Calu3 (cell line): ENCODE measurements around the gene TBCA. TPM values are rescaled to one million over a fixed set of nuclear protein-coding genes. Genes with fewer than 3 reads are reported as not detected.

Experiments used
- BruUV-seq: library from RNA; stranded (reverse); fragments of 400-500 nt; replicated peaks from 2 replicates; lab custom pipeline; 2021; lab: Mats Ljungman, UMichigan
- CTCF ChIA-PET: fragments of 300-600 bp; sonication (Branson Sonifier 250); formaldehyde crosslinking; loops from one replicate; lab custom pipeline; 2022; ENCODE audit warnings: antibody characterized with exemption; lab: Charles Lee
- DNase-seq: peaks from one replicate; pipeline ENCODE4 v3.0.0; 2022
- H3K27ac Mint-ChIP-seq: one replicate; pipeline ENCODE4 v1.8.0; 2022; ENCODE audit warnings: mixed read lengths; ENCODE audit not compliant: unreplicated experiment
- H3K27me3 Mint-ChIP-seq: one replicate; pipeline ENCODE4 v1.8.0; 2022; ENCODE audit warnings: mixed read lengths; ENCODE audit not compliant: unreplicated experiment
- H3K36me3 Mint-ChIP-seq: one replicate; pipeline ENCODE4 v1.8.0; 2022; ENCODE audit warnings: mild to moderate bottlenecking, moderate library complexity, mixed read lengths; ENCODE audit not compliant: insufficient read depth, unreplicated experiment
- H3K4me1 Mint-ChIP-seq: one replicate; pipeline ENCODE4 v1.8.0; 2022; ENCODE audit warnings: mild to moderate bottlenecking, low read depth, mixed read lengths; ENCODE audit not compliant: unreplicated experiment
- H3K4me3 Mint-ChIP-seq: one replicate; pipeline ENCODE4 v1.8.0; 2022; ENCODE audit warnings: mild to moderate bottlenecking, low read depth, moderate library complexity, mixed read lengths; ENCODE audit not compliant: unreplicated experiment
- H3K9me3 Mint-ChIP-seq: one replicate; pipeline ENCODE4 v1.8.0; 2022; ENCODE audit warnings: low read depth, mixed read lengths; ENCODE audit not compliant: unreplicated experiment
- intact Hi-C: fragments of 100-400 bp; cut with micrococcal nuclease; formaldehyde crosslinking; loops from one replicate; pipeline ENCODE4 v1.10.0; 2022; ENCODE audit not compliant: unreplicated experiment
- total RNA-seq: library from RNA; stranded (reverse); gene quantifications from 2 replicates; pipeline ENCODE4 v1.2.3, GENCODE V29; 2022
- TF ChIP-seq, protein P1 (sequence below): fragments of 200-600 bp; IDR thresholded peaks from one replicate; pipeline ENCODE4 v1.8.0; 2022; ENCODE audit warnings: antibody characterized with exemption; ENCODE audit not compliant: unreplicated experiment

TBCA gene
- total RNA-seq, 1 experiment from 2014 or later = 310 TPM

DNA sequence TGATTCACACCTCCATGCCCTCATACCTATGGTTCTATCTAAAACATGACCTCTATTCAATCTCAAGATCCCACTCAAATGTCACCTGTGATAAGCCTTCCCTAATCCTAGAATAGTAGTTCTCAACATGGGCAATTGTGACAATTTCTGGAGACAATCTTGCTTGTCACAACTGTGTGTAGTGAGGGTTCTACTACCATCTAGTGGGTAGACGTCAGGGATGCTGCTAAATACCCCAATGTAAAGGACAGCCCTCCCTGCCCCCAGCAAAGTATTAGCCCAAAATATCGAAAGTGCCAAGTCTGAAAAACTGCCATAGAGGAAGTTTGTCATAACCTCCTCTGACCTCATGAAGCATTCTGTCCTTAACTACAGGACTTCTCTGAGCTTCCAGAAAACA is 32.0 kb downstream of the TBCA start:
- no peak overlapping the region for H3K4me3 Mint-ChIP-seq
- CTCF ChIA-PET = no interaction called here
- TF ChIP-seq, protein P1, sequence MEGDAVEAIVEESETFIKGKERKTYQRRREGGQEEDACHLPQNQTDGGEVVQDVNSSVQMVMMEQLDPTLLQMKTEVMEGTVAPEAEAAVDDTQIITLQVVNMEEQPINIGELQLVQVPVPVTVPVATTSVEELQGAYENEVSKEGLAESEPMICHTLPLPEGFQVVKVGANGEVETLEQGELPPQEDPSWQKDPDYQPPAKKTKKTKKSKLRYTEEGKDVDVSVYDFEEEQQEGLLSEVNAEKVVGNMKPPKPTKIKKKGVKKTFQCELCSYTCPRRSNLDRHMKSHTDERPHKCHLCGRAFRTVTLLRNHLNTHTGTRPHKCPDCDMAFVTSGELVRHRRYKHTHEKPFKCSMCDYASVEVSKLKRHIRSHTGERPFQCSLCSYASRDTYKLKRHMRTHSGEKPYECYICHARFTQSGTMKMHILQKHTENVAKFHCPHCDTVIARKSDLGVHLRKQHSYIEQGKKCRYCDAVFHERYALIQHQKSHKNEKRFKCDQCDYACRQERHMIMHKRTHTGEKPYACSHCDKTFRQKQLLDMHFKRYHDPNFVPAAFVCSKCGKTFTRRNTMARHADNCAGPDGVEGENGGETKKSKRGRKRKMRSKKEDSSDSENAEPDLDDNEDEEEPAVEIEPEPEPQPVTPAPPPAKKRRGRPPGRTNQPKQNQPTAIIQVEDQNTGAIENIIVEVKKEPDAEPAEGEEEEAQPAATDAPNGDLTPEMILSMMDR = no peak
- H3K9me3 Mint-ChIP-seq = no peaks in the 10 kb centered on the region
- BruUV-seq = no TSS peak
- H3K27me3 Mint-ChIP-seq = no peaks in the 10 kb centered on the region
- H3K4me1 Mint-ChIP-seq = no peaks in the 10 kb centered on the region
- H3K27ac Mint-ChIP-seq = no peak overlapping the region
- no peak for DNase-seq
- no peaks in the 10 kb centered on the region for H3K36me3 Mint-ChIP-seq
- intact Hi-C loops = no loop called here

DNA sequence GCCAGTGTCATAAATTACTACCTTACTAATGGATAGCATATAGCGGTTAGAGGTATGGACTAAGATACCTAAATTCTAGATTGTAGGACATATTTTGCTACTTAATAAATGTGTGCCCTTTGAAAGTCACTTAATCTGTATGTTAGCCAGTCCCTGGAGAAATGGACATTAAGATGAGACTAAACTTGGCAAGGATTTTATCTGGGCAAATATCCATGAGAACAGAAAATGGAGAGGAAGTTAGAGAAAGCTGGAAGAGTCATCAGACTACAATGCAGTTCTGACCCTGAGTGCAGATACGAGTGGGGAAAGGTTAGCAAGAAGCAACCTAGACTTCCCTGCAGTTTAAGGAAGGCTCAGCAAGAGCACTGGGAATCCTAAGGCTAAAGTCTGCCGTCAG is 33.0 kb downstream of the TBCA start:
- intact Hi-C loops = no loop called here
- no peaks in the 10 kb centered on the region for H3K4me1 Mint-ChIP-seq

DNA sequence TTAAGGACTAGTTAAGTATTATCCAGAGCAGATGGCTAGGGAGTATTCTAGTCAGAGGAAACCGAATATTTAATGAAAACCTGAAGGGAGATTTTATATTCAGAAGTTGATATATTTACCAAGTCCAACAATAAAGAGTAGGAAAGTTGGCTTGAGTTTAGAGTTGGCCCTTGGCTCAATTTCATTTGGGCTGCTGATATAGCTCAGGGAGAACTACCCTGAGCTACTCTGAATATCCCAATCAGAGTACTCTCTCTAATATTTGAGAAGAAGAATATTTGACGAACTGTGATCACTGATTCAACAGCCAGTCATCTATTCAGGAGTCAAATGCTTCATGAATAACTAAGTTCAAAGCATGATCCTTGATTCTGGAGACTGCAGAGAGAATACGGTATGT is 34.5 kb downstream of the TBCA start:
- Mint-ChIP-seq H3K9me3 (no peaks in the 10 kb centered on the region), H3K4me1 (no peaks in the 10 kb centered on the region), H3K36me3 (no peaks in the 10 kb centered on the region), H3K4me3 (no peak overlapping the region), H3K27me3 (no peaks in the 10 kb centered on the region), H3K27ac (no peak overlapping the region)
- DNase-seq = no peak
- CTCF ChIA-PET = interaction anchor here (1.2 kb wide), 1 partner anchor 14 kb away, joined by 3 read pairs; no protein-coding TSS in a partner anchor
- BruUV-seq = no TSS peak
- TF ChIP-seq, protein P1 = no peak
- intact Hi-C loops = no loop called here

More for the DNA sequence above, 33.0 kb downstream of the TBCA start:
- TF ChIP-seq, protein P1 = no peak
- DNase-seq = no peak
- Mint-ChIP-seq H3K36me3 (no peaks in the 10 kb centered on the region), H3K4me3 (no peak overlapping the region), H3K27me3 (no peaks in the 10 kb centered on the region), H3K27ac (no peak overlapping the region), H3K9me3 (no peaks in the 10 kb centered on the region)
- CTCF ChIA-PET = no interaction called here
- no TSS peak for BruUV-seq

DNA sequence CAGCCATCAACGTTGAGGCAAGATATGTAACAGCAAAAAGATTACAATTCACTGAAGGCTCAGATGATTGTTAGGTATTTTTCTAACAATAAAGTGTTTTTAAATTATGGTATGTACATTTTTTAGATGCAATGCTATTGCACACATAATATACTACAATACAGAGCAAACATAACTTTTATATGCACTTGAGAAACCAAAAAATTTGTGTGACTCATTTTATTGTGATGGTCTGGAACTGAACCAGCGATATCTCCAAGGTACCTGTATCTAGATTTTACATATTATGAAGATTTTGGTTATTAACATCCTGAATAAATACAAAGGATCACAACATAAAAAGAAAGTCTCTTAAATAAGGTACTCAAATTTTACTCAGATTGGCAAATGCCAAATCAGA is 41.3 kb downstream of the TBCA start:
- H3K9me3 Mint-ChIP-seq = no peaks in the 10 kb centered on the region
- H3K36me3 Mint-ChIP-seq = peaks cover 4% of the 10 kb centered on the region
- BruUV-seq = no TSS peak
- no peaks in the 10 kb centered on the region for H3K4me1 Mint-ChIP-seq
- H3K27ac Mint-ChIP-seq = no peak overlapping the region
- H3K4me3 Mint-ChIP-seq = no peak overlapping the region
- CTCF ChIA-PET = no interaction called here
- H3K27me3 Mint-ChIP-seq = no peaks in the 10 kb centered on the region
- DNase-seq = no peak
- TF ChIP-seq, protein P1 = no peak
- intact Hi-C loops = no loop called here
